ENCODE data around the gene CNNM2.
"Not testable (repeated sequence)": the region's sequence is repeated elsewhere in the genome, so short reads cannot be mapped to it uniquely, and the experiment has no call there.

CNNM2 gene

DNA sequence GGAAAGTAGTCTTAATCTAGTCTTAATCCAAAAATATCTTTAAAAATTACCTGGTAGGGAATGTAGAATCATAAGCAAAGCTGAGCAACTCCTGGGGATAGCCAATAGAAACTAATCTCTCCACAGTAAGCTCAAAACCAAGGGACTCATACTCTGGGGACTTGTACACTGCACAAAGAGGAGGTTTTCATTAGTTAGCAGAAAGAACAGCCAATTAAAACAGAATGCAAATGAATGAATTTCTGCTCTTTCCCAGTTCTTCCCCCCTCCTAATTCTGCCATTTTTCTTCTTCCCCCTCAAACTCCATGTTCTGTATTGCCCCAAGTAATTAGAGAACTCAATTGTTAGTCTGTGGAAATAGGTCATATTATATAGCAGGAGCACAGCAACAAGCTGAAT lies 188.4 kb downstream of the CNNM2 start:
- no peak for DNase-seq (ENCODE audit: low read depth)

DNA sequence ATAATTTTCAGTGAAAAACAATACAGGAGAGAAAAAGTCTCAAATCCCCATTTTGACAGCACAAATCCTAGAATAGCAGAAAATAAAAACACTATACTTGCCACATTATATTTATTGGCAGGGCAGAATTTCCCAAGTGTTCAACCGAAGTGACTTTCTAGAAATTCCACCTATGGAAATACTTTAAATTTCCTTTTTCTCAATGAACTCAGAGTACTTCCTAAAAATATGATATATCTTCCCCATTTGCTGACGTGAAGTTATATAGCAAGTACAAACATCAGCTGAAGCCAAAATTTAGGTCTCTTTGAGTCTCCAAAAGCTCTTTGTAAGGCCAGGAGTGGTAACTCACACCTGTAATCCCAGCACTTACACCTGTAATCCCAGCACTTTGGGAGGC lies 191.7 kb downstream of the CNNM2 start:
- no peak for DNase-seq (ENCODE audit: low read depth)

DNA sequence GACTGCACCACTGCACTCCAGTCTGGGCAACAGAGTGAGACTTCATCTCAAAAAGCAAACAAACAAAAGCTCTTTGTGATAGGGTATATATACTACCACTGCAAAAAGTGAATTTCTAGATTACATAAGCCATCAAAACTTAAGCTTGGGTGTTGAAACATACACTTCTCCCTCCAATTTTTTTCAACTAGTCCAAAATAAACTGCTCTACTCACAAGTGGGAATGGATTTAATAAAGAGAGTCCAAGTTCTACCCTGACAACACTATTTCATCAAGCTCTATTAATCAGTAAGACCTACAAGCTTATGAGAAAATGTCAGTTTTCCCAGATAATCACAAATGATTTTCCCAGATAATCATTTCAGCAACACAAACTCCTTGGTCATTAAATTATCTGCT lies 192.3 kb downstream of the CNNM2 start:
- DNase-seq (ENCODE audit: low read depth), result no peak

DNA sequence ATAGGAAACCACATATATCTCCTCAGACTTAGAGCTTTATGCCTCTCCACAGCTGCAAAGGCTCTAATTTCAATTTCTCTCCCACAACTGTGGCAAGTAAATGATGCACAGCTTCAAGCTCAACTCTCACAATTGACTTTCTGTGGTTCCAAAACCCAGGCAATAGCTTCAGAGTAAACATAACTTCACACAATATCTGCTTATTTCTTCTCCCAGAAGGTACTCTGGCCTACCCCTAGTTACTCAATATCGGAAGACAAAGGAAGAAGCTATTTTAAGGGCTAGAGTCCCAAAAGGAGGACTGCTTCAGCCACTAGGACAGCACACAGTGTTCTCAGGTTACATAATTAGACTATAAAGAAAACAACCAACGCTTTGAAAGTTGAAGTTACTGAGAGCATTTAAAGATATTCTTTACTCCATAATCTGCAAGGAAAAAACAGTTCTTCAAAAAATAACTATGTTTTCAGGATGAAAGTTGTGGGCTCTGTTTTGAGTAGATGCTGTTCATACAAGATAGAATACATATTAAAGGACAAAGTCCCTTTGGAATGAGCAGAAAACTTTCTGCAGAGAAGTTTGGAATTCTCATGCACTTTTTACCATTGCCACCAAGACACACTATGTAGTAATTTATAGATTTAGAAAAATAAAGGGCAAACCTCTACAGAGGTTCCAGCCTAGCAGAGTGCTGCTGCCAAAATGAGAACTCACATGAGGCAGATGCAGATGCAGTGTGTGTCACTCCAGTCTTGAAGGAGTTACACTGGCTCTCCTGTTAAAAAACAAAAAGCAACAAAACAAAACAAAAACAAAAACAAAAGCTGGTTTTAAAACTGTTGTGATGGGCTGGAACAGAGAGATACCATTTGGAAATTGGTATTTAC lies 193.2 kb downstream of the CNNM2 start:
- no peak for DNase-seq (ENCODE audit: low read depth)

DNA sequence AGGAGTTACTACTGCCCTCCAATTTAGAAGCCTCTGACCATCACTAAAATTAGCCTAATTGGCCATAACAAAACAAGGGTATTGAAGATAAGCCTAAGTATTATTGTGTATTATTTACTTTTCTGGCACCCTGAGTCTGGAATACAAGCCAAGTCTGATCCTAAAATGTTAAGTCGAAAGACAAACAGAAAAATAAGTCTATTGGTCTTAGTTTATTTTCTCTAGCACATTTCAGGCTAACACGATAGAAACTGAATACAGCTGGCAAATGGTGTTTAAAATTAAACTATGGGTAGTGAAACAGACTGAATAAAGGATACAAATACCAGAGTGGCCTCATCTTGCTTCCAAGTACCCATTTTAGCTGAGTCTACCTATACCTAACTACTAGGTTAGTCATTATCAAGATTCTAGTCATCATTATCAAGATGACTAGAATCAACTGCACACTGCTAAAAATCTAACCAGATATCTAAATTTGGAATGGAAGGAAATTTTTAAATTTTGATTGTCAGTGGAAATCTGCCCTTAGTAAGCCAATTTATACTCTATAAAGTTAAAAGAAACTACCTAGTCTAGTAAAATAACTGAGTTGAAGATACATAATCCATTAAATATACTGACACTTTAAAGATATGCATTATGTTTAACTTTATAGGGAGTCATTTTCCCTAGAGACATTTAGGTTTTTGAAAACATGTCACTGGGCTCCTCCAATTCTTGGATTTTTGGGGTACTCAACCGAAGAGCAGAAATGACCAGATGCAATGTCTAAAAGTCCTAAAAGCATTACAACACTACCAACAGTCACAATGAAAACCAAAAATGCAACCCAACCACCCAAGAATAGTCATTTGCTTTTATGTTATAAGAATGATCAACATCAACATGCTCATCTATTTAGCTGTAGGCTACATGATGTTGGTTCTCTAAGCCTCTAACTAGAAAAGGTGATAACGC lies 194.1 kb downstream of the CNNM2 start:
- no peak for DNase-seq (ENCODE audit: low read depth)

DNA sequence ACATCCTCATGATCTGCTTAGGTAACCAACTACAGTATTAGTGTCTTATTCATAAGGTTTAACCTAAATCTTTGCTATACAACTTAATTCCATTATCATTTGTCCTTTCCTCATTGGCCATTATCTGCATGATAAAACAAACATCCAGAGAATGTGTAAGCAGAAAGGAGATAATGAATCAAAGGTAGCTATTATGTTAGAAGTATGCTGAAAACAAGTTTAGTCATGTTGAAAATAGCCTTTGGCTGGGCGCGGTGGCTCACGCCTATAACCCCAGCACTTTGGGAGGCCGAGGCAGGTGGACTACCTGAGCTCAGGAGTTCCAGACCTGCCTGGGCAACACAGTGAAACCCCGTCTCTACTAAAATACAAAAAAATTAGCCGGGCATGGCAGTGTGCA lies 196.8 kb downstream of the CNNM2 start:
- no peak for DNase-seq (ENCODE audit: low read depth)

DNA sequence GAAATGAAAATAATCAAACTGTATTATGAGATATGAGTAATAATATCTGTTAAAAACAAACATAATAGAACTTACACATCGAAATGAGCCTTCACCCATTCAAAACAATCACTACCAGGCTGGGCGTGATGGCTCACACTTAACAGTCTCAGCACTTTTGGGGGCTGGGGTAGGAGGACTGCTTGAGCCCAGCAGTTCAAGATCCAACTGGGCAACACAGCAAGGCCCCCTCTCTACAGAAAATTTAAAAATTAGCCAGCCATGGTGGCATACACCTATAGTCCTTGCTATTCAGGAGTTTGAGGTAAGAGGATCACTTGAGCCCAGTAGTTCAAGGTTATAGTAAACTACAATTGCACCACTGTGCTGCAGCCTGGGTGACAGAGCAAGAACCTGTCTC lies 199.2 kb downstream of the CNNM2 start:
- DNase-seq (ENCODE audit: low read depth), result no peak

DNA sequence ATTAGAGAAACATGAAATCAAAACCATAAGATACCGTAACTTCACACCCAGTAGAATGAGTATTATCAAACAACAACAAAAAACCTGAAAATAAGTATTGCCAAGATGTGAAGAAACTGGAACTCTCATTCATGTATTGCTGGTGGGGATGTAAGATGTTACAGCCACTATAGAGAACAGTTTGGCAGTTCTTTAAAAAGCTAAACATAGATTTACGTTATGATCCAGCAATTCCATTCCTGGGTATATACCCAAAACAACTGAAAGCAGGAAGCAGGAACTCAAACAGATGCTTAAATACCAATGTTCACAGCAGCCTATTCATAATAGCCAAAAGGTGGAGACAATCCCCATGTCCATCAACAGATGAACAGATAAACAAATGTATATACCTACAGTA lies 202.5 kb downstream of the CNNM2 start:
- no peak for DNase-seq (ENCODE audit: low read depth)

DNA sequence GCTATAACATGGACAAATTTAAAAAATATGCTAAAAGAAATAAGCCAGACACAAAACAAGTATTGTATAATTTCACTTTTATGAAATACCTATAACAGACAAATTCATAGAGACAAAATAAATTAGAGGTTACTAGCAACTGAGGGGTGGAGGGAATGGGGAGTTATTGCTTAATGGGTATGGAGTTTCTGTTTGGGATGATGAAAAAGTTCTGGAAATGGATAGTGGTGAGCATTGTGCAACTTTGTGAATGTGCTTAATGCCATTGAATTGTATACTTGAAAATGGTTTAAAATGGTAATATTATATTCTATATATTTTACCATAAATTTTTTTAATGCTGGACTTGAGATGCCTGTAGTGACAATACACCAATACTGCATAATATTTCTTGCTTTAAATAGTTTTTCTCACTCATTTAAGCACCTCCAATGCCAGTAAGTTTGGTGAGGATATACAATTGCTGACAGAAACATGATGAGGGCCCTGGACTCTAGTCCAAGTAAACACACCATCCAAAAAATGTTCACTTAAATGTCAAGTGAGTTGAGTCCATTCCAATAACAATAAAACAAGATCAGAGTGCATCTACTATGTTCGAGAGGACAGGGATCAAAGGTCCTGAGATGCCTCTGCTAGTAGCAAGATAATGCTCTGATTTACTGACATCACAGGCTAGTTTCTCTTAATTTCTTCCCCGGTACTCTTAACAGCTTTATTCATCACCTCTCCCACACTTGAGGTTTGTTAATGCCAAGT lies 203.1 kb downstream of the CNNM2 start:
- DNase-seq (ENCODE audit: low read depth), result no peak

DNA sequence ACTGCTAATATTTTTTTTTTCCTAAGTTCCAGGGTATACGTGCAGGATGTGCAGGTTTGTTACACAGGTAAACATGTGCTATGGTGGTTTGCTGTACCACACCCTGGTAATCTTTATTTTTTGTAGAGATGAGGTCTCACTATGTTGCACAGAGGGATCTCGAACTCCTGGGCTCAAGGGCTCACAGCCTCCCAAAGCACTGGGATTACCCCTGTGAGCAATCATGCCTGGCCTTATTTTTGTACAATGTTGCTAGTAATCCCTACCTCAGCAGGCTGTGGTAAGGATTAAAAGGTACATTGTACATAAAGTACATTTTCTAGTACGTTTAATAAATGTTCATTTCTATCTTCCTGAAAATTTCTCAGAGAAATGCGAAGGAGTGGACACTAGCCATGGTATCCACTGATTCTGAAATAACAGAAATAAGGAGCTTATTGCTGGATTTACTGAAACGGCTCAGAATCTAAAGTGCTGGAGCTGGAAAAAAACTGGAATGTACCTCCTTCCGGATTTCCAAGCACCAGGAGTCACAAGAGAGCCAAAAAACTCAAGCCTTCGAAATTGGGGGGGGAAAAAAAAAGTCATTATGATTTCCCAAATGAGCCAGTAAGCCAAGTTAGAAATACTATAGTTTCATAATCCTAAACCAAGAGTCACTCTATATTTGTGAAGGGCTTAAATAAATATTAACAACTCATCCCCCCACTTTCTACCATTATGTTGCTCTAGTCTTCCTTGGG lies 205.4 kb downstream of the CNNM2 start:
- no peak for DNase-seq (ENCODE audit: low read depth)

DNA sequence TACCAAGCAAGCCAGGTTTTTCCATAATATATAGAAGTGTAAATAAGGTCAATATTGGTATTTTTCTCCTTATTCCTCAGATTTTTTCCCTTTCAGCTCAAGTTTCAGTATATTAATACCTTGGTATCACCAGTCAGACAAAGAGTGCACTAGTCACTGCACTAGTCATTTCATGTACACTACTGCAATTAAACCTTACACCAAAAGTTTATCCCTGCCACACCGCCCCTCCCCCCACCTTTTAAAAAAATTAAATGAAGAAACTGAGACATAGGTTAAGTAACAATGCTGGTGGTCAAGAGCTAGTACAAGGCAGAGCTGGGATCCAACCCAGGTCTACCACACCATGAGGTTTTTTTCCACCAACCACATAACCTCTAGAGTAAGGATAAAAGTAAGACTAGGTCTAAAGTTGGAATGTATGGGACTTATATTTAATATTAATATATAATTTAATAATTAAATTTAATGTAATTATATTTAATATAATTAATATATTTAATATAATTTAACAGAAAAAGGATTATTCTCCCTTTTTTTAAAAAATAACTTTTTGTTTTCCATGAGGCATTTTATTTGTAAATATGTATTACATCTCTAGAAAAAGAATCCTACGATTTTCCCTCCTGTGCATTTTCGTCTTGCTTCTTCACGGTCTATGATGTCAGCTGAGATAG lies 206.5 kb downstream of the CNNM2 start:
- no peak for DNase-seq (ENCODE audit: low read depth)

DNA sequence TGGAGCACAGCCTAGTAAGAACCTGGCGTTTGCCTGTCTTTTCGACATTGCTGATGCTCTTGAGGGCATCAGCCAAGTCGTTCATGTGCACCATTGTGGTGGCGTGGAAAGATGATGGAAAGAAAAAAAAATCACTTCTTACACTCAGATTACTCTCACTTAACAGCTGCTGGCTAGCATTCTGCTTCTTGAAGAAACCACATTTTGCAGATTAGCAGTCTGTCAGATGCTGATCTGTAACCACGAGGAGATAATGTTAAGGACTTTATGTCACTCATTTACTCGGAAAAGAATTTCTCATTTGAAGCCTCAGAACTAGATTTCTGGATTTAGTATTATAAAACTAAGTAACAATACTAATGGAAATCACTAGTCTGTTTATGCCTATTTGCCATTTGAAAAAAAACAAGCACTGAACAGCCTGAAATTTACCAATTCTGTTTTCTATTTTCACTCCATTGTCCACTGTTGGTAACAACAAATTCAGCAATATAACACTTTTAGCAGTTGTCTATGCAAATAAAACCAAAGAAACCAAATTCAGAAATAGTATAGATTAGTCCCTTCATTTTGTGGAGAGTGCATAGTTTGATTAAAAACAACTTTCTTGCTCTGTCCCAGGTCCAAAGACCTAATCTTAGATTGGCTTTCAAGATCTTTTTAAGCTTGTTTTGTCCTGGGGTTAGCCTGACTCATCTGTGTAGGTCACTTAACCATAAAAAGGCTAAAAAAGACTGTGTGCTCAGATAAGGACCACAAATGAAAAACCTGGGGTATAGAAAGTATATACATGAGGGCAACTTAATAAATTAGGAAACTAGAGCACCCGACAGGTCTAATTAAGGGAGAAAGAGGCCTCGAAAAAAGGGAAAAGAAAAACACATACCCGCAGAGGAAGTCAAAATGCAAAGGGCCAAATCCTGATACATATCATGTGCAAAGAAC lies 207.5 kb downstream of the CNNM2 start:
- DNase-seq (ENCODE audit: low read depth), result no peak

DNA sequence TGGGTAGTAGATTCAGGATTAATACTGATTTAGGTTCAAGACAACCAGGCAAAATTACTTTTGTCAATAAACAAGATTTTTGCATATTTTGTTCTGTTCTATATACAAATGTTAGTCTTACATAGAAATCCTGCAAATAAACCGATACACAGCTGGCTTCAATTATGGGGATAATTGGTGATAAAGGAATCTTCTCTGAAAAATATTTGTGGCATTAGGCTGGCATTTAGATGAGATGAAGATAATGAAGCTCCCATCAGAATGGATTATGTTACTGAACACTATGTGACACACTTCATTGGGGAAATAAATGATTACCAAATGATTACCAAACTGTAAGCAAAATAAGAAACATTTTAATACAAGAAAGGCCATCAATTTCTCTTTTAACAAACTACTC lies 209.1 kb downstream of the CNNM2 start:
- DNase-seq (ENCODE audit: low read depth), result no peak

DNA sequence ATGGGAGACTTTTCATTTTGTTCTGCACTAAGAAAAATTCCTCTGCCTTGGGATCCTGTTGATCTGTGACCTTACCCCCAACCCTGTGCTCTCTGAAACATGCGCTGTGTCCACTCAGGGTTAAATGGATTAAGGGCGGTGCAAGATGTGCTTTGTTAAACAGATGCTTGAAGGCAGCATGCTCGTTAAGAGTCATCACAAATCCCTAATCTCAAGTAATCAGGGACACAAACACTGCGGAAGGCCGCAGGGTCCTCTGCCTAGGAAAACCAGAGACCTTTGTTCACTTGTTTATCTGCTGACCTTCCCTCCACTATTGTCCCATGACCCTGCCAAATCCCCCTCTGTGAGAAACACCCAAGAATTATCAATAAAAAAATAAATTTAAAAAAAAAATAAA lies 212.1 kb downstream of the CNNM2 start:
- not testable (repeated sequence) for DNase-seq (ENCODE audit: low read depth)

DNA sequence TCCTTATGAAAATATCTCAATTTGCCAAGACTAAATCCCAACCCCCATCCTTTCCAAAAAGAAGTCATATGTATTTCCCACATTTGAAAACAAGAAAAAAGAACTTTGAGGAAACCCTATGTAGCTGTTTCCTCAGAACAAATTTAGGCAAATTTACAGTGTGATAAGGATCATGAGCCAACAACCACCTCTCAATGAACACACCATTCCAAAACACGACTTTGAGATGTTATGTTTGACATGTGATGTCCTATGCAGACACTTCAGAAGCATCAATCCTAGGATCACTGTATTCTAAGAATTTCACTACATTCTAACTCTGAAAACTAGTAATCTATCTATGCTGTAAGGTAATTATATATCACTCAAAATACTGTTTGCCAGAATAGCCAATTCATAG lies 212.8 kb downstream of the CNNM2 start:
- DNase-seq (ENCODE audit: low read depth), result no peak

DNA sequence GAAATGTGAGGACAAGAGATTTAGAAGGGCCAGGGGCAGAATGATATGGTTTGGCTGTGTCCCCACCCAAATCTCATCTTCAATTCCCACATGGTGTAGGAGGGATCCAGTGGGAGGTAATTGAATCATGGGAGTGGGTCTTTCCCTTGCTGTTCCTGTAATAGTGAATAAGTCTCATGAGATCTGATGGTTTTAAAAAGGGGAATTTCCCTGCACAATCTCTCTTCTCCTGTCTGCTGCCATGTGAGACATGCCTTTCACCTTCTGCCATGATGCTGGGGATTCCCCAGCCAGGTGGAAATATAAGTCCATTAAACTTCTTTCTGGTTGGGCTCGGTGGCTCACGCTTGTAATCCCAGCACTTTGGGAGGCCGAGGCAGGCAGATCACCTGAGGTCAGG lies 217.1 kb downstream of the CNNM2 start:
- DNase-seq (ENCODE audit: low read depth), result not testable (repeated sequence)

DNA sequence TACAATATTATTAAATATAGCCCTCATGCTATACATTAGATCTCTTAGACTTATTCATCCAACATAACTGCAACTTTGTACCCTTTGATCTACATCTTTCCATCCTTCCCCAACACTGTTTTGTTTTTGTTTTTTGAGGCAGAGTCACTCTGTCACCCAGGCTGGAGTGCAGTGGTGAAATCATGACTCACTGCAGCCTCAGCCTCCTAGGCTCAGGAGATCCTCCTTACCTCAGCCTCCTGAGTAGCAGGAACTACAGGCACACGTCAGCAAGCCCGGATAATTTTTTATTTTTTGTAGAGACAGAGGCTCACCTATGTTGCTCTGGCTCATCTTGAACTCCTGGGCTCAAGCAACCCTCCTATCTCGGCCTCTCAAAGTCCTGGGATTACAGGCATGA lies 221.7 kb downstream of the CNNM2 start:
- DNase-seq (ENCODE audit: low read depth), result peak; percentile 21

Measured in ELR (cell line).